ENCODE measurements around the gene MPC2.

DNA sequence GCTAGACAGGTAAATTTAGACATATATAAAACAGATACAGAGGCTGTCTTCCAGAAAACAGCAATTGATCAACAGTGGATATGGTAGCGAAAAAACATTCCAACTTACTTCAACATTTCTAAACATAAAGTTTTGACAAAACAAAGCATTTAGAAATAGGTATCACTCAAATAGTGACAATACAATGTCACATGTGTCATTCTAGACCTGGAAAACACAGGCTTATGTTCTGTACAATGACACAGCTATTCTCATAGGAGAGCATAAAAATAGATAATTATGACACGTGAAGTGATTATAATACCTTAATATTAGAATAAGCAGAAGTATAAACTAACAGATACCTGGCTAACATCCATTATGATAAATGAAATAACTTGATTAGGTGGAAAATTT, 8.4 kb downstream of the MPC2 start:
- TF ChIP-seq, protein P1, sequence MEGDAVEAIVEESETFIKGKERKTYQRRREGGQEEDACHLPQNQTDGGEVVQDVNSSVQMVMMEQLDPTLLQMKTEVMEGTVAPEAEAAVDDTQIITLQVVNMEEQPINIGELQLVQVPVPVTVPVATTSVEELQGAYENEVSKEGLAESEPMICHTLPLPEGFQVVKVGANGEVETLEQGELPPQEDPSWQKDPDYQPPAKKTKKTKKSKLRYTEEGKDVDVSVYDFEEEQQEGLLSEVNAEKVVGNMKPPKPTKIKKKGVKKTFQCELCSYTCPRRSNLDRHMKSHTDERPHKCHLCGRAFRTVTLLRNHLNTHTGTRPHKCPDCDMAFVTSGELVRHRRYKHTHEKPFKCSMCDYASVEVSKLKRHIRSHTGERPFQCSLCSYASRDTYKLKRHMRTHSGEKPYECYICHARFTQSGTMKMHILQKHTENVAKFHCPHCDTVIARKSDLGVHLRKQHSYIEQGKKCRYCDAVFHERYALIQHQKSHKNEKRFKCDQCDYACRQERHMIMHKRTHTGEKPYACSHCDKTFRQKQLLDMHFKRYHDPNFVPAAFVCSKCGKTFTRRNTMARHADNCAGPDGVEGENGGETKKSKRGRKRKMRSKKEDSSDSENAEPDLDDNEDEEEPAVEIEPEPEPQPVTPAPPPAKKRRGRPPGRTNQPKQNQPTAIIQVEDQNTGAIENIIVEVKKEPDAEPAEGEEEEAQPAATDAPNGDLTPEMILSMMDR (conservative IDR thresholded peaks at IDR 0.05; ENCODE audit: low read depth, low read length), result no peak
- no peak for TF ChIP-seq EZH2 (IDR thresholded peaks at IDR 0.05; ENCODE audit: borderline replicate concordance, low read depth, low read length, poor library complexity, severe bottlenecking)
